NCI-H2107 treated with DMSO at 0.1 percent for 48 hours (cell line): ENCODE results near the gene GH1.
"Not testable (repeated sequence)": the region's sequence is repeated elsewhere in the genome, so short reads cannot be mapped to it uniquely, and the experiment has no call there.

Experiments
- DNase-seq: peaks from one replicate; lab custom pipeline; 2025; ENCODE audit not compliant: unreplicated experiment; lab: John Stamatoyannopoulos, UW

Gene GH1

GRCh38 chr17:63898899-63899798 is 19.5 kb downstream of the GH1 start:
- not testable (repeated sequence) for DNase-seq

DNA sequence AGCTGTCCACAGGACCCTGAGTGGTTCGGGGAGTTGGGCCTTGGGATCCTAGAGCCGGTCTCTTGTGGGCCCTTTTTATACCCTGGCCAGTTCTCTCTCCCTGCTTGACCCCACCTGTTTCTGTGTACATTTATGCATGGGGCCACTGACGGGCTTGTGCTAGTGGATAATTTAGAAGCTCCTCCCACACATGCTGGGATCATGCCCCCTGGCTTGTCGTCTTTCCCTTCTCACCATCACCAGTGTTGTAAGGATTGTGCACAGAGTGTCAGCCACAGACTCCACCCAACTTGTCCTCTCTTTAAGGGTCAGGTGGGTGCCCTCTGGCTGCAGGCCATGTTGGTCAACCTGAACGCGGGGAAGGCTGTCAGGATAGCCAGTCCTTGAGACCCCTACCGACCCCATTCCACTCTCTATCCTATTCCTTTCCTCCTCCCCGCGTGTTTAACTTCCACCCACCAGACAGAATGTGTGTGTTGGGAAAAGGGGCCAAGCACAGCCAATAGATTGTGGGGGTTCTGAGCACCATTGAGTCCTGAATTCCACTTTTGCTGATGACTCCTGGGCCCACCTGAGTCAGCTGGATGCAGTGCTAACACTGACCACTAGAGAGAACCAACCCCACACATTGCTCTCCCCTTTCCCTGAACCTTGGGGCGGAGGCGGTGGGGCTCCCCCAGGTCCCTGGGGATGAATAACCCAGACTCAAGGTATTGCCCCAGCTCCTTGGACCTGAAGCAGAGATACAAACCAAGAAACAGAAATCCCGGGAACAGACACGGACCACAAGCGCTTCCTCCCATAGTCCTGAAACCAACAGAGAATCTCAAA is 21.9 kb downstream of the GH1 start, which contains the start of gene CSH1:
Gene CSH1, minus strand, starts transcription at position 51 of the 831 bp plus-strand sequence. CDS start 63 bp downstream, outside the sequence.
- DNase-seq, result not testable (repeated sequence)

DNA sequence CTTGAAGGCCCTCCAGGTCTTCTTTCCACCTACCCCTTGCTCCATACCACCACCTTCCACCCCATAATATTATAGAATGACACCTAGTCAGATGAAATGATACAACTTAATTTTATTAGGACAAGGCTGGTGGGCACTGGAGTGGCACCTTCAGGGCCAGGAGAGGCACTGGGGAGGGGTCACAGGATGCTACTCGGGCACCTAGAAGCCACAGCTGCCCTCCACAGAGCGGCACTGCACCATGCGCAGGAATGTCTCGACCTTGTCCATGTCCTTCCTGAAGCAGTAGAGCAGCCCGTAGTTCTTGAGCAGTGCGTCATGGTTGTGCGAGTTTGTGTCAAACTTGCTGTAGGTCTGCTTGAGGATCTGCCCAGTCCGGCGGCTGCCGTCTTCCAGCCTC is 23.8 kb downstream of the GH1 start:
- DNase-seq, result not testable (repeated sequence)

GRCh38 chr17:63894021-63894420 is 24.6 kb downstream of the GH1 start:
- DNase-seq, result not testable (repeated sequence)

GRCh38 chr17:63892316-63893037 is 26.2 kb downstream of the GH1 start:
- DNase-seq, result not testable (repeated sequence)

- not testable (repeated sequence) for DNase-seq
Measured at GRCh38 chr17:63889026-63889848, 29.4 kb downstream of the GH1 start.

DNA sequence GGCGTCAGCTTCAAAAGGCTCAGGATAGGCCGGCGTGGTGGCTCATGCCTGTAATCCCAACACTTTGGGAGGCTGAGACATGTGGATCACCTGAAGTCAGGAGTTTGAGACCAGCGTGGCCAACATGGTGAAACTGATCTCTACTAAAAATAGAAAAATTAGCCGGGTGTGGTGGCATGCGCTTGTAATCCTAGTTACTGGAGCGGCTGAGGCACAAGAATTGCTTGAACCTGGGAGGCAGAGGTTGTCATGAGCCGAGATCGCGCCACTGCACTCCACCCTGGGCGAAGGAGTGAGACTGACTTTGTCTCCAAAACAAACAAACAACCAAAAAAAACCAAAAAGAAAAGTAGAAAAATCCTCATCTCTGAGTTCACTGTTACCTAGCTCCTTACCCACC is 33.5 kb downstream of the GH1 start:
- DNase-seq, result not testable (repeated sequence)

DNA sequence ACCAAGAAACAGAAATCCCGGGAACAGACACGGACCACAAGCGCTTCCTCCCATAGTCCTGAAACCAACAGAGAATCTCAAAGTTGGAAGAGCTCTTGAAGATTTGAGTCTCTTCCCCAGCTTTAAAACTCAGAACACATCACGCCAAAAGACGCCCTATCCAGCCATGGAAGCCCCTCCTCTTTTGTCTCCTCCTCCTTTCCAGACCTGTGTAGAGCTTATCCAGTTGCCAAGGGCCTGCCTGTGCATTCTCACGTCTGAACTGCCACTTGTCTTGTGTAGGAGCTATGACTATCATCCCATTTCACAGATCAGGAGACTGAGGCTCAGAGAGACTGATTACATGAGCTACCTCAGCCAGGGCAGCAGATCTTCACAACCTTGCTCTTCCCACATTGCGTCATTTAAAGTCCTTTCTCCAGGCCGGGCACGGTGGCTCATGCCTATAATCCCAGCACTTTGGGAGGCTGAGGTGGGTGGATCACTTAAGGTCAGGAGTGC is 36.0 kb downstream of the GH1 start:
- not testable (repeated sequence) for DNase-seq

GRCh38 chr17:63881935-63882601 is 36.6 kb downstream of the GH1 start, which contains the start of gene GH2:
Gene GH2, minus strand, starts transcription at chr17:63881944. Its CDS starts 143 bp downstream, at chr17:63881801.
- no peak for DNase-seq

DNA sequence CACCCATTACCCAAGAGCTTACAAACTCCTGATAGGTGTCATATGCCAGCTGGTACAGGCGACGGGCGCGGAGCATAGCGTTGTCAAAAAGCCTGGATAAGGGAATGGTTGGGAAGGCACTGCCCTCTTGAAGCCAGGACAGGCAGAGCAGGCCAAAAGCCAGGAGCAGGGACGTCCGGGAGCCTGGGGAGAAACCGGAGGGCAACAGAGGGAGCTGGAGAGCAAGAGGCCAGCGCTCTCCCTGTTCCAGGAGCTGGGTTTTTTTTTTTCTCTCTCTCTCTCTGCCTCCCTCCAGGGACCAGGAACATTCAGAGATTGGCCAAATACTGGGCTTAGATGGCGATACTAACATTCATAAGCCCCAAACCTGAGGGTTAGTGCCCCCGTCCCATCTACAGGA is 37.3 kb downstream of the GH1 start:
- not testable (repeated sequence) for DNase-seq

DNA sequence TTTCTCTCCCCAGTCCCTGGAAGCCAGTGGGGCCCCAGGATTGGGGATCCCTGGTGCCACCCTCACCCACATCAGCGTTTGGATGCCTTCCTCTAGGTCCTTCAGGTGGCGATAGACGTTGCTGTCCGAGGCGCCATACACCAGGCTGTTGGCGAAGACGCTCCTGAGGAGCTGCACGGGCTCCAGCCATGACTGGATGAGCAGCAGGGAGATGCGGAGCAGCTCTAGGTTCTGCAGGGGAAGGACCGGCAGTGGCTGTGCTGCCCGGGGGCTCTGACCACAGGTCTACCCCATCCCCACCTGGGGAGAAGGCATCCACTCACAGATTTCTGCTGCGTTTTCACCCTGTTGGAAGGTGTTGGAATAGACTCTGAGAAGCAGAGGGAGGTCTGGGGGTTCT is 37.9 kb downstream of the GH1 start:
- no peak for DNase-seq

DNA sequence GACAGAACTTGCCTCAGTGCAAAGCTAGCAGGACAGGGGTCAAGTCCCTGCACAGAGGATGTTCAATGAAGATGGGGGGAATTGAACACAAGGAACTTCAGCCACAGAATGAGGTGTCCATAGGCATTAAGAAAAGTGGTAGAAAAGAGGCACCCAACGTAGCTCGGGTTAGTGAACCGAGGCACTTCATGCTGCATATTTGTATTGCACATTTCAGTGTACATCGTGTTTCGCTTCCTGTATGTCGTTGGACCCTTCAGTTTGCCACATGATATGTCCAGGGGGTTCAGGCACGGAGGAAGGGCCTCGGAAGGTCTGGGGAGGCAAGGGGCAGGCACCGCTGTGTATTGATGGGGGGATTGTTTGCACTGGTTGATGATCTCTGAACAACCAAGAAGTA is 40.2 kb downstream of the GH1 start:
- not testable (repeated sequence) for DNase-seq

GRCh38 chr17:63874693-63875092 is 43.9 kb downstream of the GH1 start:
- DNase-seq, result not testable (repeated sequence)

DNA sequence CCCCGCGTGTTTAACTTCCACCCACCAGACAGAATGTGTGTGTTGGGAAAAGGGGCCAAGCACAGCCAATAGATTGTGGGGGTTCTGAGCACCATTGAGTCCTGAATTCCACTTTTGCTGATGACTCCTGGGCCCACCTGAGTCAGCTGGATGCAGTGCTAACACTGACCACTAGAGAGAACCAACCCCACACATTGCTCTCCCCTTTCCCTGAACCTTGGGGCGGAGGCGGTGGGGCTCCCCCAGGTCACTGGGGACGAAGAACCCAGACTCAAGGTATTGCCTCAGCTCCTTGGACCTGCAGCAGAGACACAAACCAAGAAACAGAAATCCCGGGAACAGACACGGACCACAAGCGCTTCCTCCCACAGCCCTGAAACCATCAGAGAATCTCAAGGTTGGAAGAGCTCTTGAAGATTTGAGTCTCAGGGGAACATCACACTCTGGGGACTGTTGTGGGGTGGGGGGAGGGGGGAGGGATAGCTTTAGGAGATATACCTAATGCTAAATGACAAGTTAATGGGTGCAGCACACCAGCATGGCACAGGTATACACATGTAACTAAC is 44.5 kb downstream of the GH1 start:
- not testable (repeated sequence) for DNase-seq

DNA sequence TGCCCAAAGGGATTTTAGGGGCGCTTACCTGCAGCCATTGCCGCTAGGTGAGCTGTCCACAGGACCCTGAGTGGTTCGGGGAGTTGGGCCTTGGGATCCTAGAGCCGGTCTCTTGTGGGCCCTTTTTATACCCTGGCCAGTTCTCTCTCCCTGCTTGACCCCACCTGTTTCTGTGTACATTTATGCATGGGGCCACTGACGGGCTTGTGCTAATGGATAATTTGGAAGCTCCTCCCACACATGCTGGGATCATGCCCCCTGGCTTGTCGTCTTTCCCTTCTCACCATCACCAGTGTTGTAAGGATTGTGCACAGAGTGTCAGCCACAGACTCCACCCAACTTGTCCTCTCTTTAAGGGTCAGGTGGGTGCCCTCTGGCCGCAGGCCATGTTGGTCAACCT is 45.1 kb downstream of the GH1 start, which contains the start of gene CSH2:
Gene CSH2, minus strand, starts transcription at position 101 of the 400 bp plus-strand sequence. Its CDS starts 63 bp downstream, at position 38.
- not testable (repeated sequence) for DNase-seq

DNA sequence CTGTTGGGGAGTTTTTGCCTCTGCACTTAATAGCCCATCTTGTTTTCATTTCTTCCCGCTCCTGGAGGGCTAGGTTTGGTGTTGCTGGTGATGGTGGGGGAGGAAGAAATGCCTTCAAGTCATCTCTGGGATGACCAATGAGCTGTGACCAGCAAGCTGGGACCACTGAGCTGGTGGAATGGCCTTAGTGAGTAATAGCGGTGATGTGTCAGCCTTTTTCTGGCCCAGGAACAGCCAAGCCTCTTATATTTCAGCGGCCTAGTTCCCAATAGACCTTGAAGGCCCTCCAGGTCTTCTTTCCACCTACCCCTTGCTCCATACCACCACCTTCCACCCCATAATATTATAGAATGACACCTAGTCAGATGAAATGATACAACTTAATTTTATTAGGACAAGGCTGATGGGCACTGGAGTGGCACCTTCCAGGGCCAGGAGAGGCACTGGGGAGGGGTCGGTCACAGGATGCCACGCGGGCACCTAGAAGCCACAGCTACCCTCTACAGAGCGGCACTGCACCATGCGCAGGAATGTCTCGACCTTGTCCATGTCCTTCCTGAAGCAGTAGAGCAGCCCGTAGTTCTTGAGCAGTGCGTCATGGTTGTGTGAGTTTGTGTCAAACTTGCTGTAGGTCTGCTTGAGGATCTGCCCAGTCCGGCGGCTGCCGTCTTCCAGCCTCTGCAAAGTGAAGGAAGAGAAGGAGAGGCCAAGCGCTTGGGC is 46.8 kb downstream of the GH1 start:
- DNase-seq, result not testable (repeated sequence)

- DNase-seq, result not testable (repeated sequence)
Measured at GRCh38 chr17:63870292-63870665, 48.4 kb downstream of the GH1 start.
